Endothelial cell of umbilical vein (primary cell): ENCODE data around the gene ALDH3B2.

Source experiments
- POLR2A ChIP-seq: IDR thresholded peaks from 2 replicates; pipeline ENCODE4 v1.6.1; 2012; ENCODE audit warnings: low read depth, mild to moderate bottlenecking, control low read depth, low read length
- POLR2AphosphoS5 ChIP-seq: IDR thresholded peaks from 2 replicates; pipeline ENCODE4 v1.6.1; 2012; ENCODE audit warnings: low read depth, mild to moderate bottlenecking, control low read depth, low read length, moderate library complexity; ENCODE audit not compliant: insufficient read depth
- TF ChIP-seq, protein P1 (sequence below), 2 donors: IDR thresholded peaks; 1 replicate in 1 of 2; 2 replicates in 1 of 2; pipeline ENCODE4 v1.5.1; 2011; ENCODE audit warnings: low read length in 2 of 2, mild to moderate bottlenecking in 2 of 2, moderate library complexity in 2 of 2, control low read depth in 1 of 2, inconsistent platforms in 1 of 2, low read depth in 1 of 2; ENCODE audit not compliant: insufficient read depth in 1 of 2; ENCODE audit errors: extremely low read depth in 1 of 2

DNA sequence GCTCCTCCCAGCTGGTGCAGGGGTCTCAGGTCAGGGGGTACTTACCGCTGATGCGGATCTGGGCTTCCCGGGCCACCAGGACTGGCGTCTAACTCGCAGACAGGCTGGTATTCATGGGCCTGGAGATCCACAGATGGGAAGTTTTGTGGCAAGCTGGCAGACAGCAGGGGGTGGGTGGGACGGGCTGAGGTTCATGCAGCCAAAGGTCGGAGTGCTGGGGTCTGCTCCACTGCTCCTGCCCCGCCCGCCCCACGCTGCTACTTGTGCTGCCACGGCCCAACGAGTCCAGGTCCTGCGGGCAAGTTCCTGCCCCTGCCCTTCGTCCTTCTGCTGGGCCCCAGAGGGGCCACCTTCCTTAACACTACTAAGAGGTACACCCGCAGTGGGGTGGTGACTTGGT, 27.0 kb downstream of the ALDH3B2 start:
- TF ChIP-seq, protein P1, sequence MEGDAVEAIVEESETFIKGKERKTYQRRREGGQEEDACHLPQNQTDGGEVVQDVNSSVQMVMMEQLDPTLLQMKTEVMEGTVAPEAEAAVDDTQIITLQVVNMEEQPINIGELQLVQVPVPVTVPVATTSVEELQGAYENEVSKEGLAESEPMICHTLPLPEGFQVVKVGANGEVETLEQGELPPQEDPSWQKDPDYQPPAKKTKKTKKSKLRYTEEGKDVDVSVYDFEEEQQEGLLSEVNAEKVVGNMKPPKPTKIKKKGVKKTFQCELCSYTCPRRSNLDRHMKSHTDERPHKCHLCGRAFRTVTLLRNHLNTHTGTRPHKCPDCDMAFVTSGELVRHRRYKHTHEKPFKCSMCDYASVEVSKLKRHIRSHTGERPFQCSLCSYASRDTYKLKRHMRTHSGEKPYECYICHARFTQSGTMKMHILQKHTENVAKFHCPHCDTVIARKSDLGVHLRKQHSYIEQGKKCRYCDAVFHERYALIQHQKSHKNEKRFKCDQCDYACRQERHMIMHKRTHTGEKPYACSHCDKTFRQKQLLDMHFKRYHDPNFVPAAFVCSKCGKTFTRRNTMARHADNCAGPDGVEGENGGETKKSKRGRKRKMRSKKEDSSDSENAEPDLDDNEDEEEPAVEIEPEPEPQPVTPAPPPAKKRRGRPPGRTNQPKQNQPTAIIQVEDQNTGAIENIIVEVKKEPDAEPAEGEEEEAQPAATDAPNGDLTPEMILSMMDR (IDR thresholded peaks at IDR 0.05; ENCODE audit: extremely low read depth in 1 of 2, insufficient read depth in 1 of 2, low read depth in 1 of 2, low read length in 2 of 2), result no peak
- TF ChIP-seq POLR2A (no peak), POLR2AphosphoS5 (no peak)
